H9 (cell line): Measurements from ENCODE around the gene HEYL. TPM values are rescaled to one million over a fixed set of nuclear protein-coding genes. Genes with fewer than 3 reads are reported as not detected.

Experiments
- DNase-seq: peaks from one replicate; pipeline ENCODE4 v3.0.0-alpha.2; 2017
- H2AFZ ChIP-seq: one replicate; pipeline ENCODE4 v1.6.1; 2013; ENCODE audit warnings: mild to moderate bottlenecking, low read length, control low read depth, moderate library complexity
- H2AK5ac ChIP-seq: 2 replicates; pipeline ENCODE4 v1.6.1; 2013; ENCODE audit warnings: low read length, control low read depth, mixed read lengths; ENCODE audit not compliant: insufficient read length
- H2BK120ac ChIP-seq: one replicate; pipeline ENCODE4 v1.6.1; 2013; ENCODE audit warnings: low read depth, mild to moderate bottlenecking, low read length, control low read depth, inconsistent platforms; ENCODE audit not compliant: poor library complexity, severe bottlenecking
- H2BK12ac ChIP-seq: 2 replicates; pipeline ENCODE4 v1.6.1; 2013; ENCODE audit warnings: low read length, control low read depth, mixed read lengths, low read depth; ENCODE audit not compliant: insufficient read length
- H2BK15ac ChIP-seq: 2 replicates; pipeline ENCODE4 v1.6.1; 2013; ENCODE audit warnings: low read depth, low read length, control low read depth
- H2BK20ac ChIP-seq: one replicate; pipeline ENCODE4 v1.6.1; 2013; ENCODE audit warnings: low read depth, mild to moderate bottlenecking, low read length, control low read depth, inconsistent platforms; ENCODE audit not compliant: poor library complexity, severe bottlenecking
- H2BK5ac ChIP-seq: 2 replicates; pipeline ENCODE4 v1.6.1; 2013; ENCODE audit warnings: low read length, control low read depth, mixed read lengths; ENCODE audit not compliant: insufficient read length
- H3K14ac ChIP-seq: 2 replicates; pipeline ENCODE4 v1.6.1; 2013; ENCODE audit warnings: low read length, control low read depth; ENCODE audit not compliant: insufficient read depth
- H3K18ac ChIP-seq: 2 replicates; pipeline ENCODE4 v1.6.1; 2013; ENCODE audit warnings: low read depth, mild to moderate bottlenecking, mixed read lengths, low read length, control low read depth; ENCODE audit not compliant: insufficient read length
- H3K23ac ChIP-seq: 2 replicates; pipeline ENCODE4 v1.6.1; 2013; ENCODE audit warnings: low read length, control low read depth, mixed read lengths, low read depth; ENCODE audit not compliant: insufficient read length
- H3K23me2 ChIP-seq: 2 replicates; pipeline ENCODE4 v1.6.1; 2013; ENCODE audit warnings: low read depth, mild to moderate bottlenecking, mixed read lengths, low read length, control low read depth; ENCODE audit not compliant: insufficient read length, poor library complexity, severe bottlenecking
- H3K27ac ChIP-seq: 2 replicates; pipeline ENCODE4 v1.5.1; 2013; ENCODE audit warnings: low read length, control low read depth, mixed read lengths, low read depth; ENCODE audit not compliant: insufficient read length
- H3K27me3 ChIP-seq: 2 replicates; pipeline ENCODE4 v1.6.1; 2013; ENCODE audit warnings: low read length, control low read depth, inconsistent platforms; ENCODE audit not compliant: insufficient read depth
- H3K4ac ChIP-seq: 2 replicates; pipeline ENCODE4 v1.6.1; 2013; ENCODE audit warnings: low read depth, mild to moderate bottlenecking, control low read depth, inconsistent platforms, low read length, moderate library complexity
- H3K4me1 ChIP-seq: 2 replicates; pipeline ENCODE4 v1.6.1; 2013; ENCODE audit warnings: low read length, control low read depth, inconsistent platforms; ENCODE audit not compliant: insufficient read depth
- H3K4me2 ChIP-seq: 2 replicates; pipeline ENCODE4 v1.6.1; 2013; ENCODE audit warnings: low read length, control low read depth, mixed read lengths; ENCODE audit not compliant: insufficient read length, insufficient read depth
- H3K56ac ChIP-seq: 2 replicates; pipeline ENCODE4 v1.6.1; 2013; ENCODE audit warnings: low read depth, mild to moderate bottlenecking, mixed read lengths, low read length, control low read depth; ENCODE audit not compliant: insufficient read length
- H3K79me1 ChIP-seq: 2 replicates; pipeline ENCODE4 v1.6.1; 2013; ENCODE audit warnings: low read depth, mild to moderate bottlenecking, moderate library complexity, low read length, control low read depth, inconsistent platforms; ENCODE audit not compliant: insufficient read depth, poor library complexity, severe bottlenecking
- H3K79me2 ChIP-seq: 2 replicates; pipeline ENCODE4 v1.6.1; 2013; ENCODE audit warnings: low read length, control low read depth, inconsistent platforms; ENCODE audit not compliant: insufficient read depth
- H3K9ac ChIP-seq: 2 replicates; pipeline ENCODE4 v1.6.1; 2013; ENCODE audit warnings: low read length, control low read depth, mixed read lengths; ENCODE audit not compliant: insufficient read length; ENCODE audit errors: extremely low read depth
- H3K9me3 ChIP-seq: one replicate; pipeline ENCODE4 v1.6.1; 2013; ENCODE audit warnings: low read depth, low read length, inconsistent platforms; ENCODE audit not compliant: control insufficient read depth
- H3T11ph ChIP-seq: one replicate; pipeline ENCODE4 v1.6.1; 2013; ENCODE audit warnings: mild to moderate bottlenecking, low read length, control low read depth, inconsistent platforms
- H4K20me1 ChIP-seq: one replicate; pipeline ENCODE4 v1.6.1; 2013; ENCODE audit not compliant: control insufficient read depth, insufficient read length, insufficient read depth
- H4K5ac ChIP-seq: 2 replicates; pipeline ENCODE4 v1.6.1; 2013; ENCODE audit warnings: low read depth, mild to moderate bottlenecking, mixed read lengths, low read length, control low read depth; ENCODE audit not compliant: insufficient read length
- H4K8ac ChIP-seq: replicated peaks from 2 replicates; pipeline ENCODE4 v1.6.1; 2013; ENCODE audit warnings: low read length, control low read depth, mixed read lengths, low read depth; ENCODE audit not compliant: insufficient read length
- H4K91ac ChIP-seq: 2 replicates; pipeline ENCODE4 v1.6.1; 2013; ENCODE audit warnings: low read depth, mild to moderate bottlenecking, moderate library complexity, mixed read lengths, low read length, control low read depth; ENCODE audit not compliant: insufficient read length
- H3K27ac Mint-ChIP-seq, 3 experiments: 2 replicates in 2 of 3; 3 replicates in 1 of 3; pipeline ENCODE4 v1.8.0; 2020 to 2021; ENCODE audit warnings: mixed read lengths in 3 of 3, mild to moderate bottlenecking in 1 of 3, moderate library complexity in 1 of 3
- H3K27me3 Mint-ChIP-seq: 2 replicates; pipeline ENCODE4 v1.8.0; 2021; ENCODE audit warnings: low read depth, mild to moderate bottlenecking, moderate library complexity, mixed read lengths
- H3K36me3 Mint-ChIP-seq, 3 experiments: 2 replicates in 2 of 3; 3 replicates in 1 of 3; pipeline ENCODE4 v1.8.0; 2020 to 2021; ENCODE audit warnings: low read depth in 3 of 3, mixed read lengths in 3 of 3; ENCODE audit not compliant: insufficient read depth in 1 of 3
- H3K4me1 Mint-ChIP-seq, 2 experiments: 2 replicates each; pipeline ENCODE4 v1.8.0; 2020; ENCODE audit warnings: mixed read lengths in 2 of 2
- H3K4me3 Mint-ChIP-seq, 2 experiments: 2 replicates in 1 of 2; 3 replicates in 1 of 2; pipeline ENCODE4 v1.8.0; 2020 to 2021; ENCODE audit warnings: mild to moderate bottlenecking in 2 of 2, mixed read lengths in 2 of 2, moderate library complexity in 1 of 2
- H3K9me3 Mint-ChIP-seq, 2 experiments: 2 replicates in 1 of 2; 3 replicates in 1 of 2; pipeline ENCODE4 v1.8.0; 2020; ENCODE audit warnings: mild to moderate bottlenecking in 2 of 2, mixed read lengths in 2 of 2, moderate library complexity in 1 of 2
- CTCF ChIP-seq: fragments of 200-600 bp; sonication (generic); conservative IDR thresholded peaks from 3 replicates; pipeline ENCODE4 v1.8.0; 2021; ENCODE audit warnings: antibody characterized with exemption, mild to moderate bottlenecking
- WGBS: extraction: QIAGEN DNeasy Blood & Tissue Kit; methylation state at CpG from one replicate; pipeline ENCODE4 v1.1.7; 2013; ENCODE audit warnings: missing lambda C conversion rate, low lambda C conversion rate, mixed read lengths; ENCODE audit not compliant: insufficient read length; ENCODE audit errors: extremely low coverage; 5-methylcytosine and 5-hydroxymethylcytosine counted together
- total RNA-seq: library from RNA; stranded (reverse); gene quantifications from 2 replicates; pipeline ENCODE4 v1.2.1, GENCODE V29; 2021

Gene HEYL
- total RNA-seq, 1 experiment from 2014 or later = 1.9 TPM

GRCh38 chr1:39681294-39681693, 41.9 kb upstream of the HEYL start:
- H3K27ac ChIP-seq = no peak overlapping the region
- Mint-ChIP-seq H3K4me1 (no peaks in the 10 kb centered on the region), H3K9me3 (peaks cover 0 to 2% of the 10 kb centered on the region in 2 experiments; a peak in 3 of 5 replicates), H3K27ac (no peak overlapping the region), H3K27me3 (peaks cover 98% of the 10 kb centered on the region), H3K36me3 (no peaks in the 10 kb centered on the region), H3K4me3 (no peak overlapping the region)
- peaks cover 79% of the 10 kb centered on the region for H3K27me3 ChIP-seq
- no peaks in the 10 kb centered on the region for H3K4me1 ChIP-seq
- H2BK120ac ChIP-seq = no peak overlapping the region
- H2BK5ac ChIP-seq = no peak overlapping the region
- no peak overlapping the region for H3K14ac ChIP-seq
- no CpG with 5 or more reads among the region's 3 CpGs for WGBS
- no peak overlapping the region for H3K18ac ChIP-seq
- DNase-seq = no peak
- no peak for TF ChIP-seq CTCF
- no peak overlapping the region for H2BK12ac ChIP-seq
- H3K9me3 ChIP-seq = no peaks in the 10 kb centered on the region
- no peak overlapping the region for H2BK15ac ChIP-seq
- no peak overlapping the region for H4K5ac ChIP-seq
- H3K4ac ChIP-seq = no peak overlapping the region
- no peaks in the 10 kb centered on the region for H3K79me1 ChIP-seq
- H2BK20ac ChIP-seq = no peak overlapping the region
- no peaks in the 10 kb centered on the region for H4K20me1 ChIP-seq
- H3K79me2 ChIP-seq = no peaks in the 10 kb centered on the region
- H4K91ac ChIP-seq = no peak overlapping the region
- no peak overlapping the region for H3K23ac ChIP-seq
- no peak overlapping the region for H3K56ac ChIP-seq
- no peak overlapping the region for H2AFZ ChIP-seq
- no peaks in the 10 kb centered on the region for H3K23me2 ChIP-seq
- no peak overlapping the region for H4K8ac ChIP-seq
- H3K4me2 ChIP-seq = no peak overlapping the region
- H3K9ac ChIP-seq = no peak overlapping the region
- H3T11ph ChIP-seq = no peak overlapping the region
- no peak overlapping the region for H2AK5ac ChIP-seq
